Activated T-cell treated with anti-CD3 and anti-CD28 coated beads for 48 hours (primary cell): ENCODE results near the gene SRRD.
"Not testable (repeated sequence)": the region's sequence is repeated elsewhere in the genome, so short reads cannot be mapped to it uniquely, and the experiment has no call there.

ENCODE experiments used
- DNase-seq: peaks from one replicate; pipeline ENCODE4 v3.0.0-alpha.2; 2020; ENCODE audit warnings: low read depth

Gene SRRD

DNA sequence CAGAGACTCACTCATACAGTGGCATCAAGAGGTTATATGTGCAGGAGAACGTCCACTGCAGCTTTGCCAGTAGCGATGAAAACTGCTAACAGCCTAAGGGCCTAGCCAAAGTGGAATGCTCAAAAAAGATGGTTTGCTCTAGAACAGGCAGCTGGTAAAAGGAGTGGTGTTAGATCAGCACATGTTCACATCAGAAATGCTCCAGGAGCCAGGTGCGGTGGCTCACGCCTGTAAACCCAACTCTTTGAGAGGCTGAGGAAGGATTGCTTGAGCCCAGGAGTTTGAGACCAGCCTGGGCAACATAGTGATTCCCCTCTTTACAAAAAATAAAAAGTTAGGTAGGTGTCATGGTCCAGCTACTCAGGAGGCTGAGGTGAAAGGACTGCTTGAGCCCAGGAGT is 38.9 kb downstream of the SRRD start:
- no peak for DNase-seq

DNA sequence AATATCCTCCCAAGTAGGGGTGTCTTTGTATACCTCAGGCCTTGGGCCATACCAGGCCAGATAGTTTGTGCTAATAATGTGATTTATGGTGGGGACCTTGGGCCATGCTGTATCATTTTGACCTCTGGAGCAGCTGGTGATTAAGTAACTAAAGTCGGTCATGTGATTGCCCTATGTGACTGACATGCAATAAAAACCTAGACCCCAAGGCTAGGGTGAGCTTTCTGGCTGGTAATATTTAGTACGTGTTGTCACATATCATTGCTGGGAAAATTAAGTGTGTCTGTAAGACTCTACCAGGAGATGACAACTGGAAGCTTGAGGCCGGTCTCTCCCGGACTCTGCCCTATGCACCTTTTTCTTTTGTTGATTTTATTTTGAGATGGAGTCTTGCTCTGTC is 41.2 kb downstream of the SRRD start:
- DNase-seq: no peak

DNA sequence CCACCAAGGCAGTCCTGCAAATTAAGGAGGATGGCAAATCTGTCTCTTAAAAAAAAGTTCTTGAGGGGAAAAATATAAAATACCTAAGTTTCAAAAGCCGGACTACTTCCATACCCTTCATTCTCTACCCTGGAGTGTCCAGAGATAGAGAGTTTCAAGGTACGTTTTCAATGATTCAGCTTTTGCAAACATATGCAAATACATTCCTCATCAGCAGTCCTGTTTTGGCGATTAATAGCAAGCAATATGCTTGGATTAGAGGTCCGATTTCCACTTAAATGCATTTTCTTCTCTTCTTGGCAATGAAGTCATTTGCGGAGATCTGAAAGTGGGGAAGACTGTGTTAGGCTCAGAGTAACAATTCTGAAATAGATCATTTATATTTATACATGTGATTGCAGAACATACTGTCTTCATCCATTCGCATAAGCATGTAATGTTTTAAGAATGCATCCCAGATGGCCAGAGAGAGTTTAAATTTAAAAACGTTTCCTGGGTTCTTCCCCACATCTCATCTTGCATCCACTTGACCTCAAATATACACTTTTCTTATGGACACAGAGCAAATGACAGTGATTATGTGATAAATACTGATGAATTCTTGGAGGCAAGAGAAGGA is 42.4 kb downstream of the SRRD start:
- no peak for DNase-seq

DNA sequence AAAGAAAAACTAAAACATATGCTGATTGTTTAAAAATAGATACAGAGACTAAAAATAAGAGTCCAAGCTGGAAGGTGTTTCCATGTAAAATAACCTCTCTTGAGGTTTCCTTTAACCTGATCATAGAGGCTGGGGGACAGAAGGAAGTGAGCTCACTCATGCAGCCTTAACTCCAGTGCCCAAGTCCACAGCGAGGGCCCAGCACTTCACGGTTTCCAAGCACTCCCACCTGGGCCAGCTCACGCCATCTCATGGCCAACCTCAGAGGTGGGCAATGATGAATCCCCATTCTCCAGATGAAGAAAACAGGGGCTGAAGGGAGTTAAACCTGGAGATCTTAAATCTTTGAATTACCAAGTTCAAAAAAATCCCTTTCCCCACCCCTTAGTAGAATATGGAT is 43.5 kb downstream of the SRRD start:
- DNase-seq: no peak

GRCh38 chr22:26527574-26528465 is 44.1 kb downstream of the SRRD start:
- no peak for DNase-seq

DNA sequence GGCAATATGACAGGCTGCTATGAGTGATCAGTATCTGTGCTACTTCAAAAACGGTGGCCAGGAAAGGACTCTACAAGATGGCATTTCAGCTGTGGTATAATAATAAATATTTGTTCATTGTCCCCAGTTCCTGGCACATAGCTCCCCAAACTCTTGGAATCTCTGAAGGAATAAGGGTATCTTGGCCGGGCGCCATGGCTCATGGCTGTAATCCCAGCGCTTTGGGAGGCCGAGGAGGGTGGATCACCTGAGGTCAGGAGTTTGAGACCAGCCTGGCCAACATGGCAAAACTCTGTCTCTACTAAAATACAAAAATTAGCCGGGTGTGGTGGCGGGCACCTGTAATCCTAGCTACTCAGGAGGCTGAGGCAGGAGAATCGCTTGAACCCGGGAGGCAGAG is 44.8 kb downstream of the SRRD start:
- DNase-seq: not testable (repeated sequence)

- DNase-seq: no peak
These were observed 45.7 kb downstream of the SRRD start for GRCh38 chr22:26529345-26529744.

DNA sequence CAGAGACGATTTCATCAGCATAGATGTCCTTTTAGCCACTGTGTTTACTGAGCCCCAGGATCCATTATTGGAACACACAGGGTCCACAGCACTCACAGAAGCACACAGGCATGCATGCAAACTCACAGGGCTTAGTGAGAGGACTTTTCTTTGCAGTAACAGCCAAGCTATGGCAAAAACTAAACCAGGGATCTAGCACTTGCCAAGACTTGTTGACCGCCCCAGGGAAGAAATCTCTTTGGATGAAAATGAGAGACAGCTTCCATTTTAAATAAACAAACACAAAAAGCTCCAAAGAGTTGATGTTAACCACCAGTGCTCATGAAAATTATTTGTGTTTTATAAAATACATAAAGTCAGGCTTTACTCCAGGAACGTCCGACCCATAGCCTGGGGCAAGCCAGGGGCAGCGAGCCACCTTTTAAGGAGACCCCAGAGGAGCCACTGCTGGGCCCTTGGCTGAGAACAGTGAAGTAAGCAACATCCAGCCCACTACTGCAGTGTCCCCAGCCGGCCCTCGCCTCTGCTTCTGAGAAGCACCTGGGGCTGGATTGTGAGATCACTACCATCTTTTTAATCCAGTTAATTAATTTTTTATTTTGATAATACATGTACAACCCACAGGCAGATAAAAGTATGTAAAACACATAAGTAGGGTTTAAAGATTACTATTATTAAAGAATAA is 50.6 kb downstream of the SRRD start:
- DNase-seq: no peak

DNA sequence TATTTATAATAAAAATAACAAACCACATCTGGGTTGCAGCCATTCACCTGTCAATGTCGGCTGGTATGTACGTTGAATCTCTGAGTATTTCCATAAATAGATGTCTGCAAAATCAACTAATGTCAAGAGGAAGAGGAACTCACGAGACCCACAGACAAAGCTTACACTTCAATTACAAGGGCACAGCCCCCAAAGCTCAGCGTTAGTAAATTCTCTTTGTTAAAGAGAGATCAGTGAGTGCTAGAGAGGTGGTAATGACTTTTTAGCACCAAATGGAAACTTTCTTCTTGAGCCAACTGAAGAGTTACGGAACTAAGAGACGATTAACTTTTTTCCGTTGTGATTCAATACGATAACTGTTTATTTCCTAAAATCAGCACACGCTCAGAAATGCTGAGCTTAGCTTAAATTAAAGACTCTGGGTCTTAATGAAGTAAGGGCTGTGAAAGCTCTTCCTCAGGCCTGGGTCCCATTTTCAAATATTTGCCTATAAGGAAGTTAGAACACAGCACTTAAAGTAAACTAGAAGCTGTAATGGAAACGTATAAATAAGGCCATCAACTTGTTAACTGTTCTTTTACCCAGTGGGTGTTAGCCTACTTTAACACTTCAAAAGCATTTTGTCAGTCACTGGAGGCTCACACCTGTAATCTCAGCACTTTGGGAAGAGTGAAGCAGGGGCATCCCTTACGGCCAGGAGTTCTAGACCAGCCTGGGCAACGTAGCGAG is 51.4 kb downstream of the SRRD start:
- DNase-seq: no peak

- no peak for DNase-seq
These were observed 51.9 kb downstream of the SRRD start for GRCh38 chr22:26535603-26535908.

DNA sequence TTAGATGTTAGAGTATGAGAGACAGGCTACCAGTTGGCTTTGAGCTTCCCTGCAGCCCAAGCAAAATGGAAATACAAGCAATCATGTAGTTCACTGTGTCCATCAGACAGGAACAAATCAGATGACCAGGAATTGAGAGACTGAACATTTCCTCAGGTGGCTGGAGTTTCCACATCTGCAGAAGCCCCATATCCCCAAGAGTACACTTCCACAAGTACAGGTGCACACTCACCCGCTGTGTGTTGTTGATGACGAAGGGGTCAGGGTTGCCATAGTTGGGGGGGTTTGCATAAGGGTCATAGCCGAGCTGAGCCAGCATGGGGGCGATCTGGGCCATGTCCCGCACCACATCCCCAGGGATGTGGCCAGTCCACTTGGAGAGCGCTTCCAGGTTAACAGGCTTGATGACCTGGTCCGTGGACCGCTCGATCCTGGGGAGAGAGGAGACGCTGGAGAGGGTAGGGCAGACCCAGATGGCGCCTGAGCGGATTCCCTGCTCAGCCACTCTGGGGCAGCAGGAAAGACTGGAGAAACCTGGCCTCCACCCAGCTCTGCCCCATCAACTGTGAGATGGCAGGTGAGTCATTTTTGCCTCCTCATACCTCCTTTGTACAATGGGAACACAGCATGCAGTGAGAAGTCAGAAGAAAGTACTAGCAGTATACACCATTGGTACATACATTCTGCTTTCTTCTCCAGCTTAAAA is 52.5 kb downstream of the SRRD start:
- DNase-seq: no peak

GRCh38 chr22:26536762-26537134 is 53.1 kb downstream of the SRRD start:
- DNase-seq: no peak

DNA sequence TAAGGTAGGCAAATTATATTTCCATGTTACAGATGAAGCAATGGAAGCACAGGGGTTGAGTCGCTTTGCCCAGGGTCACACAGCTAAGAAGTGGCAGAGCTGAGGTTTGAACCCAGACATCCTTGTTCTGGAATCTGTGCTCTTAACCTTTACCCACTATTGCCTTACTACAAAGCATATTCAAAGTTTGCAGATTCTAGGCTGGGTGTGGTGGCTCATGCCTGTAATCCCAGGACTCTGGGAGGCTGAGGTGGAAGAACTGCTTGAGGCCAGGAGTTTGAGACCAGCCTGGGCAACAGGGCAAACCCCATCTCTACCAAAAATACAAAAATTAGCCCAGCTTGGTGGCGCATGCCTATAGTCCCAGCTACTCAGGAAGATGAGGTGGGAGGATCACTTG is 56.4 kb downstream of the SRRD start:
- no peak for DNase-seq

DNA sequence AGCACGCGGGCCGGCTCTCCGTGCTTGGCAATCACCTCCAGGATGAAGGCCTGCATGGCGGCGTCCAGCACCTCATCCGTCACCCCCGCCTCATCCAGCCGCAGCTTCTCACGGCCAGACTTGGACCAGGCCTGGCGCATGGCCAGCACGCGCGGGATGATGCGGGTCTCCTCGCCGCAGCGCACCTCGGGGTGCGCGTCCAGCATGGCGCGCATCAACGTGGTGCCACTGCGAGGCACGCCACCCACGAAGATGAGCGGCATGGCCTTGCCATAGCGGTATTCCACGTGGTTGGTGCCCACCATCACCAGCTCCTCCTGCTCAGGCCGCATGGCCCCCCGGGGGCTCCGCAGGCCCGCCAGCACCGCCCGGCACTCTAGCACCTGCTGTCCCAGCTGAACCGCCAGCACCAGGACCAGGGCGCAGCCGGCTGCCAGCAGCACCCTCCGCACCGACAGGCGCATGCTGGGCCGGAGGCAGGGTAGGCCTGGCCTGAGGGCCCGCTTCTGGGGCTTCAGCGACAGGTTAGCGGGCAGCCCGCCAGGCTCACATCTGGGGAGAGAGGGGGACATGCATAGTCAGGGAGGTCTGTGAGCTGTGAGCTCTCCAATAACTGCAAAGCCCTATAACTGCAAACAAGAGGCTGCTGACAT is 57.6 kb downstream of the SRRD start:
- no peak for DNase-seq

GRCh38 chr22:26542831-26543230 is 59.2 kb downstream of the SRRD start:
- DNase-seq: no peak
